OCI-LY1 (cell line): ENCODE results near the gene MOSPD2.

Experiments
- CTCF ChIP-seq: fragments of 200-600 bp; sonication (generic), shearing (Covaris generic); IDR thresholded peaks from 2 replicates; pipeline ENCODE4 v1.5.1; 2017; ENCODE audit warnings: mild to moderate bottlenecking, antibody characterized with exemption, low read length, moderate library complexity, mixed read lengths
- EZH2 ChIP-seq: fragments of 200-600 bp; sonication (generic), shearing (Covaris generic); IDR thresholded peaks from 2 replicates; pipeline ENCODE4 v1.8.0; 2017; ENCODE audit warnings: borderline replicate concordance, mixed run types, mild to moderate bottlenecking, antibody characterized with exemption, low read length, moderate library complexity, mixed read lengths

- TF ChIP-seq CTCF (no peak), EZH2 (no peak)
Observed at GRCh38 chrX:14941301-14941700, 68.1 kb downstream of the MOSPD2 start.
